ENCODE results near the gene RAD51. TPM values are rescaled to one million over a fixed set of nuclear protein-coding genes. Genes with fewer than 3 reads are reported as not detected.

RAD51 gene
- total RNA-seq, 4 donors from 2014 or later: 0.50 to 0.92 (median 0.71) TPM; not detected in 1

DNA sequence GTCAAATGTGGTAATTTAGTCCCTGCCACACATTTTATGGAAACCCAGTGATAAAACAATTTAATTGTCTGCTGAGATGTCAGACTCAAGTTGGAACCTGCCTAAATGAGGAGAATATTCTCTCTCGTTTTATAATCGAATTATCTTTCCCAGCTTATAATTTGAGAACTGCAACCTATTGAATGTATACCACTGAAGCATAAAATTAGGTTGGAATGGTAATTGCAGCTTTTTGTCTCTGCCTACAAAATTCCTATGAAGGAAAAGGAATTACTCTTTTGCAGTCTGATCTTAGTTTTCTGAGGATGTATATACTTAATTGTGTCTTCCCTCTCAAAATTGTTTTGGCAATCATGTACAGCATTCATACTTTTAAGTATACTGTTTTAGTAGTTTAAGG lies 28.9 kb downstream of the RAD51 start:
- intact Hi-C loops (cut with DNase I): no loop called here
- Histone ChIP-seq H3K27ac (replicated peaks in 1 of 4) (no peak overlapping the region), H3K9me3 (no peaks in the 10 kb centered on the region), H3K27me3 (no peaks in the 10 kb centered on the region), H3K36me3 (no peaks in the 10 kb centered on the region), H3K4me1 (no peaks in the 10 kb centered on the region), H3K4me3 (no peak overlapping the region)
- DNase-seq (ENCODE audit: extremely low spot score): no peak
- TF ChIP-seq, protein P1, sequence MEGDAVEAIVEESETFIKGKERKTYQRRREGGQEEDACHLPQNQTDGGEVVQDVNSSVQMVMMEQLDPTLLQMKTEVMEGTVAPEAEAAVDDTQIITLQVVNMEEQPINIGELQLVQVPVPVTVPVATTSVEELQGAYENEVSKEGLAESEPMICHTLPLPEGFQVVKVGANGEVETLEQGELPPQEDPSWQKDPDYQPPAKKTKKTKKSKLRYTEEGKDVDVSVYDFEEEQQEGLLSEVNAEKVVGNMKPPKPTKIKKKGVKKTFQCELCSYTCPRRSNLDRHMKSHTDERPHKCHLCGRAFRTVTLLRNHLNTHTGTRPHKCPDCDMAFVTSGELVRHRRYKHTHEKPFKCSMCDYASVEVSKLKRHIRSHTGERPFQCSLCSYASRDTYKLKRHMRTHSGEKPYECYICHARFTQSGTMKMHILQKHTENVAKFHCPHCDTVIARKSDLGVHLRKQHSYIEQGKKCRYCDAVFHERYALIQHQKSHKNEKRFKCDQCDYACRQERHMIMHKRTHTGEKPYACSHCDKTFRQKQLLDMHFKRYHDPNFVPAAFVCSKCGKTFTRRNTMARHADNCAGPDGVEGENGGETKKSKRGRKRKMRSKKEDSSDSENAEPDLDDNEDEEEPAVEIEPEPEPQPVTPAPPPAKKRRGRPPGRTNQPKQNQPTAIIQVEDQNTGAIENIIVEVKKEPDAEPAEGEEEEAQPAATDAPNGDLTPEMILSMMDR (IDR thresholded peaks at IDR 0.05): no peak
- TF ChIP-seq POLR2AphosphoS5 (IDR thresholded peaks at IDR 0.05): no peak
- TF ChIP-seq EP300 (IDR thresholded peaks at IDR 0.05): no peak
- WGBS: 85% methylated on average over 2 of the region's 2 CpGs

DNA sequence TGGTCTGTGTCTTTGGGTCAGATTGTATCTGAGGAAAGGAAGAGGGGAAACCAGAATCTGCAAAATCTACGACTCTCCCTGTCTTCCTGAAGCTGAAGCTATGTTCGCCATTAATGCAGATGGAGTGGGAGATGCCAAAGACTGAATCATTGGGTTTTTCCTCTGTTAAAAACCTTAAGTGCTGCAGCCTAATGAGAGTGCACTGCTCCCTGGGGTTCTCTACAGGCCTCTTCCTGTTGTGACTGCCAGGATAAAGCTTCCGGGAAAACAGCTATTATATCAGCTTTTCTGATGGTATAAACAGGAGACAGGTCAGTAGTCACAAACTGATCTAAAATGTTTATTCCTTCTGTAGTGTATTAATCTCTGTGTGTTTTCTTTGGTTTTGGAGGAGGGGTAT lies 36.1 kb downstream of the RAD51 start:
- H3K36me3 ChIP-seq: peaks cover 12 to 54% (median 35%) of the 10 kb centered on the region in 4 donors
- intact Hi-C loops (cut with DNase I): no loop called here
- 78% methylated on average over 3 of the region's 3 CpGs for WGBS
- H3K4me1 ChIP-seq: no peaks in the 10 kb centered on the region
- no peaks in the 10 kb centered on the region for H3K9me3 ChIP-seq
- no peaks in the 10 kb centered on the region for H3K27me3 ChIP-seq
- H3K27ac ChIP-seq (replicated peaks in 1 of 4): no peak overlapping the region
- no peak for DNase-seq (ENCODE audit: extremely low spot score)
- TF ChIP-seq POLR2A (IDR thresholded peaks at IDR 0.05; ENCODE audit: low read depth): no peak
- TF ChIP-seq, protein P1 (IDR thresholded peaks at IDR 0.05): no peak
- no peak for TF ChIP-seq POLR2AphosphoS5 (IDR thresholded peaks at IDR 0.05)
- no peak for TF ChIP-seq EP300 (IDR thresholded peaks at IDR 0.05)
- H3K4me3 ChIP-seq: no peak overlapping the region

DNA sequence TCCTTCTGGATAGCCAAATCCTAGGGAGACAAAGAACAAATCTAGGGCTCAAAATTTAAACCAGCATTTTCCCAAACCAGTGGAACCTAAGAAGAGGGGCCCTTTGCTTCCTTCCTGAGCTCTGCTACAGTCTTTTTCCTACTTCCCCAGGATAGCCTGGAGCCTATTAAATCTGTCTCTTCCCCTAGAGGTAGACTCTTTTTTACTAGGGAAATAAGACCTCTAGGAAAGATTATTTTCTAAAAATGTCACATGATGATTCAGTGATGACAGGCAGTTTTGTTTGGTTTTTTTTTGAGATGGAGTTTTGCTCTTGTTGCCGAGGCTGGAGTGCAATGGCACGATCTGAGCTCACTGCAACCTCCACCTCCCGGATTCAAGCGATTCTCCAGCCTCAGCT lies 41.6 kb downstream of the RAD51 start:
- intact Hi-C loops (cut with DNase I): no loop called here
- H3K9me3 ChIP-seq: no peaks in the 10 kb centered on the region
- TF ChIP-seq EP300 (IDR thresholded peaks at IDR 0.05): no peak
- no peak for TF ChIP-seq POLR2A (IDR thresholded peaks at IDR 0.05; ENCODE audit: low read depth)
- no peak for TF ChIP-seq POLR2AphosphoS5 (IDR thresholded peaks at IDR 0.05)
- TF ChIP-seq, protein P1 (IDR thresholded peaks at IDR 0.05): no peak
- WGBS: 91% methylated on average over 4 of the region's 4 CpGs
- H3K4me3 ChIP-seq: no peak overlapping the region
- H3K27me3 ChIP-seq: no peaks in the 10 kb centered on the region
- peaks cover 49 to 97% (median 86%) of the 10 kb centered on the region in 4 donors for H3K36me3 ChIP-seq
- H3K27ac ChIP-seq (replicated peaks in 1 of 4): no peak overlapping the region
- H3K4me1 ChIP-seq: no peaks in the 10 kb centered on the region
- no peak for DNase-seq (ENCODE audit: extremely low spot score)

DNA sequence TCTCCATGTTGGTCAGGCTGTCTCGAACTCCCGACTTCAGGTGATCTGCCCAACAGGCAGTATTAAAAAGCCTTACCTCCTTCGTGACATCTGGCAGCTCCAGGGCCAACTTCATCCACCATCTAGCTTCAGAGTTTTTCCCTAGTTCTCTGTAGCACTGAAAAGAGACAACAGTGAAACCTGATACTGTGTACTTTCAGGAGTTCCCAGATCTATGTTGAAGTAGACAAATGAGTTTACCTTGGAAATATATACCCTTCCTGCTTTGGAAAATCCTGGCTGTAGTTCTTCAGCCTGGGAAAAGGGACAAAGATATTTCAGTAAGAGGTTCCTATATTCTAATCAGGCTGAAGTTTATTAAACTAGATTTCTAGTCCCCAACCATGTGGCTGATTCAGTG lies 42.1 kb downstream of the RAD51 start:
- no peak overlapping the region for H3K27ac ChIP-seq (replicated peaks in 1 of 4)
- no peaks in the 10 kb centered on the region for H3K9me3 ChIP-seq
- no peaks in the 10 kb centered on the region for H3K4me1 ChIP-seq
- TF ChIP-seq POLR2A (IDR thresholded peaks at IDR 0.05; ENCODE audit: low read depth): no peak
- TF ChIP-seq, protein P1 (IDR thresholded peaks at IDR 0.05): no peak
- no peak for TF ChIP-seq EP300 (IDR thresholded peaks at IDR 0.05)
- no peak for TF ChIP-seq POLR2AphosphoS5 (IDR thresholded peaks at IDR 0.05)
- no peak for DNase-seq (ENCODE audit: extremely low spot score)
- intact Hi-C loops (cut with DNase I): no loop called here
- no peaks in the 10 kb centered on the region for H3K27me3 ChIP-seq
- 89% methylated on average over 3 of the region's 3 CpGs for WGBS
- H3K4me3 ChIP-seq: no peak overlapping the region
- peaks cover 51 to 97% (median 89%) of the 10 kb centered on the region in 4 donors for H3K36me3 ChIP-seq

DNA sequence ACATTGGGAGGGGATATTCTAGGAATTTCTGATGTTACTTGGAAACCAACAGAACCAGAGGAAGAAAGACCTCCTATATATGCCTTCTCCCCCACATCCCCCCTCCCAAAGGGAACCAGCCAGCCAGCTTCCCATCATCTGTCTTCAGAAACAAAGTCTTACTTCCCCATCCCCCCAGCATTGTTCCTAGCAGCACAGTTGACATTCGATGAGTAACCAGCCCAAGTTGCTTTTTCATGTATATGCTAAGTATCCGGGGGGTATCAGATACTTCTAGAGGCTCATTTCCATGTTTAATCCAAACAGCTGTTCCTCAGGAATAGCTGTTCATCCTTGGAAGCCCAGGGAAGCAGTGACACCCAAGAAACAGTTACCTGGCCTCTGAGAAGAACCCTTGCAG lies 44.1 kb downstream of the RAD51 start:
- no peak for DNase-seq (ENCODE audit: extremely low spot score)
- TF ChIP-seq EP300 (IDR thresholded peaks at IDR 0.05): no peak
- WGBS: 58% methylated on average over 2 of the region's 2 CpGs

More for the DNA sequence above, 44.1 kb downstream of the RAD51 start:
- Histone ChIP-seq H3K27me3 (no peaks in the 10 kb centered on the region), H3K36me3 (peaks cover 69 to 99% (median 92%) of the 10 kb centered on the region in 4 donors), H3K27ac (replicated peaks in 1 of 4) (no peak overlapping the region), H3K9me3 (no peaks in the 10 kb centered on the region), H3K4me3 (no peak overlapping the region), H3K4me1 (no peaks in the 10 kb centered on the region)
- intact Hi-C loops (cut with DNase I): no loop called here

Data from esophagus muscularis mucosa (tissue), 4 donors.